Prostate gland (tissue), 2 donors: ENCODE data around the gene CCDC78.

ENCODE experiments used
- POLR2A ChIP-seq: fragments of 450-650 bp; IDR thresholded peaks from one replicate; pipeline ENCODE4 v1.6.1; 2016; ENCODE audit warnings: antibody characterized with exemption, mild to moderate bottlenecking
- POLR2AphosphoS5 ChIP-seq: sonication (generic); formaldehyde crosslinking; IDR thresholded peaks from one replicate; pipeline ENCODE4 v1.6.1; 2017; ENCODE audit warnings: antibody characterized with exemption
- TF ChIP-seq, protein P1 (sequence below), 4 experiments: fragments of 200-600 bp in 2 of 4; fragments of 450-650 bp in 2 of 4; sonication (generic) in 2 of 4; IDR thresholded peaks; 1 replicate in 3 of 4; 2 replicates in 1 of 4; pipeline ENCODE4 v1.5.1; 2016 to 2019; ENCODE audit warnings: antibody characterized with exemption in 4 of 4, mild to moderate bottlenecking in 2 of 4, moderate library complexity in 2 of 4

DNA sequence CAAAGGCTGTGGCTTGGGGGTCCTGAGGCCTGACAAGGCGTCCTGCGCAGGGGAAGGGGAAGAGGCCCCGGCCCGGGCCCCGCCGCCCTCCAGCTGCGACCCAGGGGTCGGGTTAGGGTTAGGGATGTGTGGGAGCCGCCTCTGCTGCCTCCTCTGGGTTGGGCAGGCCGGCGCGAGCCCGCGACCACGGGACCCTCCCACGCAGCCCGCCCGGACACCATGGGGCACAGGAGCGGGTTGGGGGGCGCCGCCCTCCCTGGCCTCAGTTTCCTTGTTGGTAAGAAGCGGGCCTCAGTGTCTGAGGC is 14.2 kb upstream of the CCDC78 start:
- TF ChIP-seq, protein P1, sequence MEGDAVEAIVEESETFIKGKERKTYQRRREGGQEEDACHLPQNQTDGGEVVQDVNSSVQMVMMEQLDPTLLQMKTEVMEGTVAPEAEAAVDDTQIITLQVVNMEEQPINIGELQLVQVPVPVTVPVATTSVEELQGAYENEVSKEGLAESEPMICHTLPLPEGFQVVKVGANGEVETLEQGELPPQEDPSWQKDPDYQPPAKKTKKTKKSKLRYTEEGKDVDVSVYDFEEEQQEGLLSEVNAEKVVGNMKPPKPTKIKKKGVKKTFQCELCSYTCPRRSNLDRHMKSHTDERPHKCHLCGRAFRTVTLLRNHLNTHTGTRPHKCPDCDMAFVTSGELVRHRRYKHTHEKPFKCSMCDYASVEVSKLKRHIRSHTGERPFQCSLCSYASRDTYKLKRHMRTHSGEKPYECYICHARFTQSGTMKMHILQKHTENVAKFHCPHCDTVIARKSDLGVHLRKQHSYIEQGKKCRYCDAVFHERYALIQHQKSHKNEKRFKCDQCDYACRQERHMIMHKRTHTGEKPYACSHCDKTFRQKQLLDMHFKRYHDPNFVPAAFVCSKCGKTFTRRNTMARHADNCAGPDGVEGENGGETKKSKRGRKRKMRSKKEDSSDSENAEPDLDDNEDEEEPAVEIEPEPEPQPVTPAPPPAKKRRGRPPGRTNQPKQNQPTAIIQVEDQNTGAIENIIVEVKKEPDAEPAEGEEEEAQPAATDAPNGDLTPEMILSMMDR (IDR thresholded peaks at IDR 0.05): no peak
- TF ChIP-seq POLR2AphosphoS5 (no peak), POLR2A (no peak)
